Measurements from ENCODE around the gene RHEBL1.

GRCh38 chr12:49030714-49031572, 38.8 kb downstream of the RHEBL1 start:
- TF ChIP-seq EZH2phosphoT487 (IDR thresholded peaks at IDR 0.05; ENCODE audit: insufficient read depth, low read depth) (no peak), EZH2 (IDR thresholded peaks at IDR 0.05; ENCODE audit: insufficient read depth, poor library complexity, severe bottlenecking) (no peak)

Data from GM23248 (cell line).